Measurements from ENCODE around the gene SLIT1.

DNA sequence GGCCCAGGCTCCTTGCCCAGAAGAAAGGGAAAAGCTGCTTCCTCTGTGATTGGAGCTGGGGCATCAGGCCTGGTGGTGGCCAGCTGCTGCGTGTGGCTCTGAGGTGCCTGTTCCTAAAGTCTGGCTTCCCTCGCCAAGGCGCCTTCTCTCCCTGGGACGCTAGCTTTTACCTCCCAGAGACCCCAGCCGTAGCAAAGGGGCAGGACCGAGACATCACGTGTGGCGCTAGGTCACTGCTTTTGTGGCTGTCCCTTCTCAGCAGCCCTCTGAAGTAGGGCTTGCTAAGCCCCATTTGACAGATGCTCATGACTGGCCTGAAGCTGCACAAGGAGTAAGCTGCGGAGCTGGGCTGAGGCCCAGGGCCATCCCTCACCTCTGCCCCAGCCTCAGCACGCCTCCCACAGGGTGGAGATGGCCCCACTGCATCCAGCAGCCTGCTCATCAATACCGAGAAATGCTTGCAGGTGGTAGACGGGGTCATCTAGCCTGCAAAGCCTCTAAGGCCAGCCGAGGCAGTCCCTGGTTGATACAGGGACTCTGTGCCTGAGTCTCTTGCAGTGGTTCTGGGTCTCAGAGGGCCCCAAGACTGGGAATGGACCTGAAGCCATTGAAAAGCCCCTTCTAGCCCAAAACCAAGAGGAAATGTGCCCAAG lies 182.5 kb downstream of the SLIT1 start:
- no peak for TF ChIP-seq EZH2 (IDR thresholded peaks at IDR 0.05; ENCODE audit: low read length)
- TF ChIP-seq, protein P1, sequence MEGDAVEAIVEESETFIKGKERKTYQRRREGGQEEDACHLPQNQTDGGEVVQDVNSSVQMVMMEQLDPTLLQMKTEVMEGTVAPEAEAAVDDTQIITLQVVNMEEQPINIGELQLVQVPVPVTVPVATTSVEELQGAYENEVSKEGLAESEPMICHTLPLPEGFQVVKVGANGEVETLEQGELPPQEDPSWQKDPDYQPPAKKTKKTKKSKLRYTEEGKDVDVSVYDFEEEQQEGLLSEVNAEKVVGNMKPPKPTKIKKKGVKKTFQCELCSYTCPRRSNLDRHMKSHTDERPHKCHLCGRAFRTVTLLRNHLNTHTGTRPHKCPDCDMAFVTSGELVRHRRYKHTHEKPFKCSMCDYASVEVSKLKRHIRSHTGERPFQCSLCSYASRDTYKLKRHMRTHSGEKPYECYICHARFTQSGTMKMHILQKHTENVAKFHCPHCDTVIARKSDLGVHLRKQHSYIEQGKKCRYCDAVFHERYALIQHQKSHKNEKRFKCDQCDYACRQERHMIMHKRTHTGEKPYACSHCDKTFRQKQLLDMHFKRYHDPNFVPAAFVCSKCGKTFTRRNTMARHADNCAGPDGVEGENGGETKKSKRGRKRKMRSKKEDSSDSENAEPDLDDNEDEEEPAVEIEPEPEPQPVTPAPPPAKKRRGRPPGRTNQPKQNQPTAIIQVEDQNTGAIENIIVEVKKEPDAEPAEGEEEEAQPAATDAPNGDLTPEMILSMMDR (optimal IDR thresholded peaks at IDR 0.05 in 1 of 3, IDR thresholded peaks at IDR 0.05 in 1 of 3, conservative IDR thresholded peaks at IDR 0.05 in 1 of 3; ENCODE audit: extremely low read depth in 1 of 3, insufficient read depth in 2 of 3, low read length in 3 of 3): no peak

Measured in keratinocyte (primary cell).